Lung (tissue), 12 donors: ENCODE measurements around the gene THSD7A. TPM values are rescaled to one million over a fixed set of nuclear protein-coding genes. Genes with fewer than 3 reads are reported as not detected.

Experiments
- ATAC-seq: fragments of 200-7000 bp; cut with Tn5 transposase; one replicate; pipeline ENCODE4 v1.9.1; 2020; ENCODE audit warnings: moderate number of reproducible peaks; ENCODE audit not compliant: insufficient read depth, low FRiP score
- DNase-seq, 3 donors: peaks; one replicate each; pipeline ENCODE4 v3.0.0-alpha.2; 2013 to 2017
- H3K27ac ChIP-seq, 2 donors: one replicate each; pipeline ENCODE4 v1.5.1; 2013; ENCODE audit warnings: mild to moderate bottlenecking in 2 of 2, moderate library complexity in 2 of 2, control low read depth in 1 of 2, inconsistent platforms in 1 of 2, low read depth in 1 of 2, low read length in 1 of 2
- H3K27me3 ChIP-seq, 3 donors: one replicate each; pipeline ENCODE4 v1.5.1; 2013; ENCODE audit warnings: low read length in 2 of 3; ENCODE audit not compliant: control insufficient read depth in 3 of 3, insufficient read depth in 3 of 3
- H3K36me3 ChIP-seq, 4 donors: one replicate each; pipeline ENCODE4 v1.5.1; 2013; ENCODE audit warnings: low read length in 4 of 4, mild to moderate bottlenecking in 1 of 4, moderate library complexity in 1 of 4; ENCODE audit not compliant: control insufficient read depth in 4 of 4, insufficient read depth in 4 of 4
- H3K4me1 ChIP-seq, 5 donors: one replicate each; pipeline ENCODE4 v1.5.1; 2013; ENCODE audit warnings: low read length in 5 of 5, mild to moderate bottlenecking in 2 of 5, moderate library complexity in 1 of 5; ENCODE audit not compliant: control insufficient read depth in 5 of 5, insufficient read depth in 5 of 5
- H3K4me3 ChIP-seq: one replicate; pipeline ENCODE4 v1.5.1; 2013; ENCODE audit warnings: mild to moderate bottlenecking, control low read depth, moderate library complexity
- H3K9ac ChIP-seq, 2 donors: one replicate each; pipeline ENCODE4 v1.5.1; 2013; ENCODE audit warnings: low read length in 2 of 2, control low read depth in 1 of 2; ENCODE audit not compliant: insufficient read depth in 1 of 2
- H3K9me3 ChIP-seq, 4 donors: one replicate each; pipeline ENCODE4 v1.5.1; 2013; ENCODE audit warnings: low read length in 3 of 4, mild to moderate bottlenecking in 1 of 4, moderate library complexity in 1 of 4; ENCODE audit not compliant: control insufficient read depth in 4 of 4, insufficient read depth in 3 of 4
- CTCF ChIP-seq: IDR thresholded peaks from 2 replicates; pipeline ENCODE4 v1.5.1; 2012; ENCODE audit warnings: mild to moderate bottlenecking; ENCODE audit errors: control extremely low read depth, extremely low read depth
- WGBS, 2 donors: extraction: QIAGEN DNeasy Blood & Tissue Kit; methylation state at CpG; one replicate each; pipeline ENCODE4 v1.1.7; 2013; 5-methylcytosine and 5-hydroxymethylcytosine counted together
- polyA plus RNA-seq, 2 donors: library from polyadenylated mRNA; stranded (reverse); fragments of 200-250 nt; gene quantifications; one replicate each; pipeline ENCODE4 v1.2.1, GENCODE V29; 2013
- total RNA-seq, 2 donors: library from RNA; depleted of rRNA in 1 of 2; stranded (reverse); fragments of >200 nt in 1 of 2; gene quantifications; one replicate each; pipeline ENCODE4 v1.2.1, GENCODE V29; 2014 to 2021
- donor health status: control.
- donor health status: control.
- donor health status: Bipolar disorder and iron deficiency.
- donor health status: healthy.
- donor health status: DM: yes; HTN: yes; CAD: no.

THSD7A gene
- total and polyA plus RNA-seq, 4 donors = 0.53 to 12.1 (median 4.5) TPM

DNA sequence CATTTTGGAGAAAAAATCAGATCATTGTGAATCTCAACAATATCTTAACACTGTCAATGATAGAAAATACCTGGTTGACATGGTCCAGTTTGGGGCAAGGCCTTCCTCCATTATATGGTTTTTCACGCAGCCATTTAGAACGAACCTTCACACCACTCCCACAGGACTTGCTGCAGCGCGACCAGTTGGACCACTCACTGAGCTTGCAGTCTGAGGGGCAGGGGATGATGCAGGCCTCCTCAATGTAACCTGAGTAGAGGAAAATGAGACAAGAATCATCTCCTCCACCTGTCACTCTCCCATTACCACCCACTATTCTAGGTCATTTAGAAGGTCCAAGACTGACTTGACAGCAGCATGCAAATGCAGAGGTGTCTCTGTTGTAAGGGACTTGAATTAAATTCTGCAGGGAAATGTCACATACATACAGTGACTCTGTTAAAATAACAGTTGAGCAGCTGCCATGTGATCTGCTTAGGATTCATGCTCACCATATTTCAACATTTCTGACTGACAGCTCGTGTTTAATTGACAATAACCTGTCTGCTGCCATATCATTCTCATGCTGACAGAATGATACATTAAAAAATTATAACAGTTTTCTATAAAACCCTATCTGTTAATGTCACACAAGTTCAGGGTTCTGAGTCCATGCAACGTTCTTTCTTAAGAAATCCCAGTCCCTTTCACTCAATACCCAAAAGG, 403.0 kb downstream of the THSD7A start:
- WGBS, 2 donors = 88 to 92% methylated on average over 6 of the region's 6 CpGs

DNA sequence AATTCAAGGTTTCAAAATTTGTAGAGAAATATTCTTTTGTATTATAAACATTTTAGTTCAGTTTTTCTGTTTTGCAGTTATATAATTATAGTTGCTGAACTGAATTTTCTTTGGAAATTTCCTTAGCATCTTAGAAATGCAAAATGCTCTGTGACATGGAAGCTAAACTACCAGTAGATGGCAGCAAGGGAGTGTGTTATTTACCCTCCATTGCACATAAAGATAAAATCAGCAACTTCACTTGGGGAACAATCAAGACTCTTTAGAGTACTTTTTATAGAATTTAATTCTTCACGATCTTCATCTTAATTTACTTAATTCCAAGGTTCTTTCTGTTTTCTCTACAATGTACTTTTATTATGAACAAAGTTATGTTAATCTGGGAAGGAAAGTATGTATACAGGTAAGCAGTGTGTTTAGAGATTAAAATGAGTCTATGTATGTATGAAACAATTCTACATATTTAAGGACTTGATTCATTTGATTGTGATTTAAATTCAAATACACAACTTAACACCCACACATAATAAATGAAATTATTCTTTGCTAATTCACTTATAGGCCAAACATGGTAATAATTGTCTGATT, 404.2 kb downstream of the THSD7A start:
- H3K9ac ChIP-seq = no peak overlapping the region
- no peaks in the 10 kb centered on the region for H3K9me3 ChIP-seq
- WGBS, 2 donors = 0% methylated on average over 1 of the region's 1 CpG
- no peaks in the 10 kb centered on the region for H3K27me3 ChIP-seq
- H3K4me1 ChIP-seq = no peaks in the 10 kb centered on the region
- H3K4me3 ChIP-seq = no peak overlapping the region
- peak in 2 of 3 donors; percentile 80 to 92 for DNase-seq
- peak; percentile 47 for TF ChIP-seq CTCF
- no peak for ATAC-seq
- H3K27ac ChIP-seq = no peak overlapping the region
- H3K36me3 ChIP-seq = peaks cover 0 to 10% (median 2%) of the 10 kb centered on the region in 4 donors

More for the DNA sequence above, 403.0 kb downstream of the THSD7A start:
- H3K27me3 ChIP-seq = no peaks in the 10 kb centered on the region
- no peak overlapping the region for H3K27ac ChIP-seq
- ATAC-seq (no peak), DNase-seq (no peak)
- peaks cover 0 to 6% (median 0%) of the 10 kb centered on the region in 5 donors for H3K4me1 ChIP-seq
- TF ChIP-seq CTCF = no peak
- H3K36me3 ChIP-seq = peaks cover 0 to 9% (median 2%) of the 10 kb centered on the region in 4 donors
- no peak overlapping the region for H3K9ac ChIP-seq
- H3K9me3 ChIP-seq = no peaks in the 10 kb centered on the region
- H3K4me3 ChIP-seq = no peak overlapping the region

GRCh38 chr7:11424006-11424405, 408.0 kb downstream of the THSD7A start:
- Histone ChIP-seq H3K27me3 (no peaks in the 10 kb centered on the region), H3K36me3 (peaks cover 0 to 21% (median 7%) of the 10 kb centered on the region in 4 donors), H3K4me1 (no peaks in the 10 kb centered on the region), H3K27ac (no peak overlapping the region), H3K4me3 (no peak overlapping the region), H3K9me3 (peaks cover 0 to 7% (median 2%) of the 10 kb centered on the region in 4 donors), H3K9ac (no peak overlapping the region)
- 95 to 97% methylated on average over 2 of the region's 2 CpGs for WGBS, 2 donors
- ATAC-seq (no peak), DNase-seq (no peak)
- TF ChIP-seq CTCF = no peak
